T-helper 17 cell (primary cell): ENCODE results near the gene FRY. TPM values are rescaled to one million over a fixed set of nuclear protein-coding genes. Genes with fewer than 3 reads are reported as not detected.

Experiments used
- ATAC-seq: fragments of 150-1000 bp; cut with Tn5 transposase; 2 replicates; pipeline ENCODE4 v1.10.0; 2021; ENCODE audit warnings: mild to moderate bottlenecking, moderate library complexity
- DNase-seq, 3 donors: peaks; one replicate each; pipeline versions ENCODE4 v3.0.0 to v3.0.0-alpha.2; 2020 to 2021
- H3K9me3 ChIP-seq: one replicate; pipeline ENCODE4 v1.7.0; 2013; ENCODE audit warnings: low read length, mild to moderate bottlenecking; ENCODE audit not compliant: control insufficient read depth, poor library complexity, severe bottlenecking
- H3K27ac Mint-ChIP-seq: one replicate; pipeline ENCODE4 v1.8.0; 2022; ENCODE audit warnings: mild to moderate bottlenecking, moderate library complexity, mixed read lengths
- H3K27me3 Mint-ChIP-seq: one replicate; pipeline ENCODE4 v1.8.0; 2022; ENCODE audit warnings: mixed read lengths
- H3K36me3 Mint-ChIP-seq: one replicate; pipeline ENCODE4 v1.8.0; 2022; ENCODE audit warnings: low read depth, mixed read lengths
- H3K4me1 Mint-ChIP-seq: one replicate; pipeline ENCODE4 v1.8.0; 2022; ENCODE audit warnings: mild to moderate bottlenecking, mixed read lengths
- H3K4me3 Mint-ChIP-seq: one replicate; pipeline ENCODE4 v1.8.0; 2022; ENCODE audit warnings: mild to moderate bottlenecking, moderate library complexity, mixed read lengths
- total RNA-seq, 4 donors: library from RNA in 2 of 4; stranded (reverse) in 2 of 4; gene quantifications; one replicate each; pipeline ENCODE4 v1.2.3 and lab custom pipeline; 2022 to 2026

The FRY gene
- total RNA-seq, 2 donors from 2014 or later, result 46.3 to 68.8 TPM

DNA sequence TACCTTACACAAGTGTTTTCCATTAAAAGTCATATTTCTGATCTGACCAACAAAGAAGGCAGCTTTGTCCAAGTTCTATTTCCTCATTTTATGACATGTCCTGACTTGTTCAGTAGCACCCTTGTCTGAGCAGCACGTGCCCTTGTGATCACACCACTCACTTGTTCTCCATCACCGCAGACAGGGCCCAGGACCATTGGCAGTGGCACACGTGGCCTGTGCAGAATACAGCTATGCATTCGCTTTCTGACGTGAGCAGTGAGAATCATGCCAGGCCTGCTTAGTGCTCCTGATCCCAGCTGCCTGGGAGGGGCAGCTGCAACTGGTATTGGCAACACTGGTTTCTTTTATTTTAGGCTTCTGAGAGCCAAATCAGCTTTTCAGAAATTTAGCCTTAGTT lies 134.2 kb downstream of the FRY start:
- no peak for DNase-seq
- Mint-ChIP-seq H3K36me3 (peaks cover 11% of the 10 kb centered on the region), H3K27me3 (no peaks in the 10 kb centered on the region), H3K4me3 (no peak overlapping the region), H3K27ac (no peak overlapping the region), H3K4me1 (peaks cover 5% of the 10 kb centered on the region)
- H3K9me3 ChIP-seq, result no peaks in the 10 kb centered on the region
- ATAC-seq, result no peak

DNA sequence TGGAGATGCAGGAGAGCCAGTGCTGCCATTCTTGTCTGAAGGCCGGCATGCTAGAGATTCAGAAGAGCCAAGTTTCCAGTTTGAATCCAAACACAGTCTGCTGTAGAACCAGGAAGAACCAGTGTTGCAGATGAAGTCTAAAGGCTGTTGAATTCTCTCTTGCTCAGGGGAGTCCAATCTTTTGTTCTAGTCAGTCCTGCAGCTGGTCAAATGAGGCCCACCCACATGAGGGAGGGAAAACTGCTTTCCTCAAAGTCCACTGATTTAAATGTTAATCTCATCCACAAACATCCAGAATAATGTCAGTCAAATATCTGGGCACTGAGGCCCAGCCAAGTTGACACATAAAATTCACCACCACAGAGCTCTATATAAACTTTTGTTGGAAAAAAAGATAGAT lies 136.6 kb downstream of the FRY start:
- H3K27me3 Mint-ChIP-seq, result no peaks in the 10 kb centered on the region
- H3K36me3 Mint-ChIP-seq, result peaks cover 12% of the 10 kb centered on the region
- H3K9me3 ChIP-seq, result no peaks in the 10 kb centered on the region
- no peak for DNase-seq
- ATAC-seq, result no peak
- H3K27ac Mint-ChIP-seq, result no peak overlapping the region
- peaks cover 11% of the 10 kb centered on the region for H3K4me1 Mint-ChIP-seq
- H3K4me3 Mint-ChIP-seq, result no peak overlapping the region

DNA sequence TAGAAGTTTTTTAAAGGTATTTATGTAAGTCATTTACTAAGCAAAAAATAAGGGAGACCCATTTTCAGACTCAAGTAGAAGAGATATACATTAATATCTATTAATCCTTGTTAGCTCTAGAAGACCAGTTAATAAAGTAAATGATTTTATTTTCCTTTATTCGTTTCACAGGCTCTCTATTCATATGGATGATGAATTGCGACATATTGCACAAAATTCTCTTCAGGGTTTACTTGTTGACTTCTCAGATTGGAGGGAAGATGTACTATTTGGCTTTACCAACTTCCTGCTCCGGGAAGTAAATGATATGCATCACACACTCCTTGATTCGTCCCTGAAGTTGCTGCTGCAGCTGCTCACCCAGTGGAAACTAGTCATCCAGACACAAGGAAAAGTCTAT lies 139.3 kb downstream of the FRY start:
- H3K9me3 ChIP-seq, result no peaks in the 10 kb centered on the region
- ATAC-seq (no peak), DNase-seq (no peak)
- H3K27me3 Mint-ChIP-seq, result no peaks in the 10 kb centered on the region
- peaks cover 9% of the 10 kb centered on the region for H3K4me1 Mint-ChIP-seq
- H3K4me3 Mint-ChIP-seq, result no peak overlapping the region
- no peak overlapping the region for H3K27ac Mint-ChIP-seq
- H3K36me3 Mint-ChIP-seq, result peaks cover 9% of the 10 kb centered on the region

DNA sequence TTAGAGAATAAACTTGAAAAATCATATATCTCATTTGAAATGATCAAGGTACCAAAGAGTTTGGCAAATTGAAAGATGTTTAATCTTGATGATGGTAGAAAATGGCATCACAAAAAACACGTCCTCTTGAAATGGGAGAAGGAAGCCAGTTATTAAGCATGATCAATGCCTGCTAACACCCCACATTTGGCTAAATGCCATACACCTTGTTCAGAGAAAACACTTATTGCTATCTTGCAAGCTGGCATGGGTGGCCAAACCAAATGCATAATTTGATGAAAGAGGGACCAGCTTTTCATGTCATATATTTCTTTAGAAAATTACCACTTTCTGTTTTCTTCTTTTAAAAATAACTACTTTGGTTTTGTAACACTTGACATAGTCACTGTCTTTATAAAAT lies 142.3 kb downstream of the FRY start:
- H3K27me3 Mint-ChIP-seq, result no peaks in the 10 kb centered on the region
- no peak for ATAC-seq
- no peak overlapping the region for H3K4me3 Mint-ChIP-seq
- H3K36me3 Mint-ChIP-seq, result peaks cover 9% of the 10 kb centered on the region
- DNase-seq, result no peak
- peaks cover 9% of the 10 kb centered on the region for H3K4me1 Mint-ChIP-seq
- H3K27ac Mint-ChIP-seq, result no peak overlapping the region
- no peaks in the 10 kb centered on the region for H3K9me3 ChIP-seq

DNA sequence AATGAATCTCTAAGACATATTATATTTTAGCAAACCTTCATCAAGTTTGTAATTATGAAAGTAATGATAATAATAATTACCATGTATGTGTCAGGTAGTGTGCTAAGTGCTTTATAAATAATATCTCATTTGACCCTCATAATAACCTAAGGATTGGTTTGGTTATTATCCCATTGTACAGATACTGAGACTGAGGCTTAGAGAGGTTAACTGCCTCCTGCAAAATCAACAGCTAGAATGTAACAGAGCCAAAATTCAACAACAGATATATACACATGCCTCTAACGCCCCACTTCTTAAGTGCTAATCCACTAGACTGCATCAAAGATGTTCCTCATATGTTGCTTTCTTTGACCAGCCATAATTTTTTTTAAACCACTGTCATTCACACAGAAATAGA lies 142.8 kb downstream of the FRY start:
- ATAC-seq, result no peak
- DNase-seq, result no peak
- H3K27ac Mint-ChIP-seq, result no peak overlapping the region

DNA sequence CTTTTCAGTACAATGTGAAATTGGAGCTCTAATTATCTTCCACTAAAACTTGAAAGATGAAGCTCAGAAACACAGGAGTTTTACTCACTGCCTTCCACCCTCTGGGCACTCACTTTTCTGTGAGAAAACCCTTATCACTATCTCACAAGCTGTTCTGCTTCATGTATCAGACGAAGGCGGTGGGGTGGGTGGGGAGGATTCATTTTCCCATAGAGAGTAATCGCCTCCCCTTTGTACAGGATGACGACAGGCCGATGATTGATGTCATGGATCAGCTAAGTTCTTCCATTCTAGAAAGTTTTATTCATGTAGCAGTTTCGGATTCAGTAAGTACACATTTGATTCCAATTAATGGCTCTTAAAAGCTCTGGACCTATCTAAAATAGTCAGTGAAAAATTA lies 143.7 kb downstream of the FRY start:
- Mint-ChIP-seq H3K4me3 (no peak overlapping the region), H3K4me1 (peaks cover 9% of the 10 kb centered on the region), H3K27me3 (no peaks in the 10 kb centered on the region), H3K27ac (no peak overlapping the region), H3K36me3 (peaks cover 9% of the 10 kb centered on the region)
- no peak for DNase-seq
- H3K9me3 ChIP-seq, result no peaks in the 10 kb centered on the region
- no peak for ATAC-seq

More for the DNA sequence above, 142.8 kb downstream of the FRY start:
- Mint-ChIP-seq H3K36me3 (peaks cover 9% of the 10 kb centered on the region), H3K4me3 (no peak overlapping the region), H3K27me3 (no peaks in the 10 kb centered on the region), H3K4me1 (peaks cover 9% of the 10 kb centered on the region)
- no peaks in the 10 kb centered on the region for H3K9me3 ChIP-seq

DNA sequence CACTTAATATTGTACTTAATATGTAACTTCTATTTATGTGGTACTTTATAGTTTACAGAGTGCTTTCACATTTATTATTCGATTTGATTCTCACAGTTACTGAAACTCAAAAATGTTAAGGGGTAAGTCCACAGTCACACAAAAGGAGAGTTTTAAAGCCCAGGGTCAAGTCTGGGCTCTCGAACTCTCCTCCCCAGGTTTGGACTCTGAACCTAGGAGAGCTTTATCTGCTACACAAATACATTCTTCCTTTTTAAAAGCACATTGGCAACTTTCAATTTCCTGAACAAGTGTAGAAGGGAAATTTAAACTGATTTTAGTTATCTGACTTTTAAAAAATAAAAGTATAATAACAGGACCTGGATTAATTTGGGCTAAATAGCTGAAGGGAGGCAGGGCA lies 144.4 kb downstream of the FRY start:
- peaks cover 9% of the 10 kb centered on the region for H3K36me3 Mint-ChIP-seq
- peaks cover 9% of the 10 kb centered on the region for H3K4me1 Mint-ChIP-seq
- no peaks in the 10 kb centered on the region for H3K9me3 ChIP-seq
- H3K4me3 Mint-ChIP-seq, result no peak overlapping the region
- ATAC-seq (no peak), DNase-seq (no peak)
- H3K27ac Mint-ChIP-seq, result no peak overlapping the region
- no peaks in the 10 kb centered on the region for H3K27me3 Mint-ChIP-seq

DNA sequence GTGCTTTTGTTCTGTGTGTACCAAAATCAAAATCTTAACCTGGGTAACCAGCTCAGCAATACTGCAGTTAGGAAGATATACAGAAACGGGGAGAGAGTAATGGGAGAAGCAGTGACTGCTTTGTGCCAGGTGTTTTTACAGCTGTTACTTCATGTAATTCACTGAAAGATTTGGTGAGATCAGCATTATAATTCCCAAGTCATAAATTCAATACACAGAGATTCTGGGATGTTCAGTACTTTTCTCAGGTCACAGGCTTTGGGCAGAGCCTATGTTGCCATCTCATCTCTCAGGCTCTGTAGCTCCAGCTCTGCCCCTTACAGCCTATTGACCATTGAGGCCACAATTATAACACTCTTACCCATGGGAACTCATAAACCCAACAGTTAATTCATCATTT lies 145.1 kb downstream of the FRY start:
- no peak for ATAC-seq
- H3K9me3 ChIP-seq, result no peaks in the 10 kb centered on the region
- Mint-ChIP-seq H3K4me1 (peaks cover 7% of the 10 kb centered on the region), H3K27me3 (no peaks in the 10 kb centered on the region), H3K4me3 (no peak overlapping the region), H3K27ac (no peak overlapping the region), H3K36me3 (peaks cover 8% of the 10 kb centered on the region)
- DNase-seq, result no peak

DNA sequence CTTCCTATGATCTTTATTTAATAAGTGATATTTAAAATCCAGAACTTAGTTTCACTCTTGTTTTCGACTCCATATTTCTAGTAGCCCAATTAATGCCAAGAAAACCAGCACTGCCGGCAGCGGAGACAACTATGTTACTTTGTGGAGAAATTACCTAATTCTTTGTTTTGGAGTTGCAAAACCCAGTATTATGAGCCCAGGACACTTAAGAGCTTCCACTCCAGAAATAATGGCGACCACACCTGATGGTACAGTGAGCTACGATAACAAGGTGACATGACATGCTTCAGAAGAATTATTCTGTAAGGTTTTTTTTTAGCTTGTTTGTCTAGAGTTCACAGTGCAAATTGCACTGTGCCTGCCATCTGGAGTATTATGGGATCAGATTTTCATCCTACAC lies 147.2 kb downstream of the FRY start:
- Mint-ChIP-seq H3K27me3 (no peaks in the 10 kb centered on the region), H3K36me3 (peaks cover 3% of the 10 kb centered on the region), H3K27ac (no peak overlapping the region), H3K4me3 (no peak overlapping the region), H3K4me1 (no peaks in the 10 kb centered on the region)
- no peak for DNase-seq
- no peaks in the 10 kb centered on the region for H3K9me3 ChIP-seq
- ATAC-seq, result no peak

DNA sequence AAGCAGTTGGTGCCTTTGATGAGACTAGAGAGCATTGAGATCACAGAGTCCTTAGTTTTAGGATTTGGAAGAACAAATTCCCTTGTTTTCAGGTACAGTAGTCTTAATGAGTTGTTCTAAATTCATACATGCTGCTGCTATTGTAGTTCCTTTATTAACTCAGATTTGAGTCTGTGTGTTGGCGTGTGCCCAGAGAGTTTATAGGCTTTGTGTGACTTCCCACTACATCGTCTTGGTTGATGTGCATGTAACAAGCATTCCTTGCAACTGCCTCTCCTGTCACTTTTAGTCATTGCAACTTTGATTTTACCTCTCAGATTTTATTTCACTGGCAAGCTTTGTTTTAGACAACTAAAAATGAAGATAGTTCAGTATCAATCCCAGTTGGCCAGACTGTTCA lies 148.1 kb downstream of the FRY start:
- H3K27ac Mint-ChIP-seq, result no peak overlapping the region
- H3K27me3 Mint-ChIP-seq, result no peaks in the 10 kb centered on the region
- no peaks in the 10 kb centered on the region for H3K4me1 Mint-ChIP-seq
- ATAC-seq, result no peak
- peaks cover 3% of the 10 kb centered on the region for H3K36me3 Mint-ChIP-seq
- DNase-seq, result no peak
- no peak overlapping the region for H3K4me3 Mint-ChIP-seq
- no peaks in the 10 kb centered on the region for H3K9me3 ChIP-seq

DNA sequence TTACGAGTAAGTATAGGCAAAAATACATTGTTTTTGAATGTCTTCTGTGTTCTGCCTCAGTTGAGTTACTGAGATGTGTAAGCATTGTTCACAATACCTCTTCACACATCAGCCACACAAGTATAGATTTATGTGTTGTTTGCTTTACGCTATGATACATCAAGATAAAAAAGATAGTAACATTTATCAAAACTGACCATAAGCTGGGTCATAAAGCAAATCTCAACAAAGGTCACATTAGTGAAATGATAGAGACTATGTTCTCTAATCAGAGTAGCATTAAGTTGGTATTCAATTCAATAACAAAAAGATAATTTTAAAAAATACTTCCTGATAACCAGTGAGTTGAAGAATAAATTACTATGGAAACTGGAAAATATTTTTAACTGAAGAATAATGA lies 156.1 kb downstream of the FRY start:
- H3K27me3 Mint-ChIP-seq, result no peaks in the 10 kb centered on the region
- no peaks in the 10 kb centered on the region for H3K9me3 ChIP-seq
- DNase-seq (no peak), ATAC-seq (no peak)
- H3K27ac Mint-ChIP-seq, result no peak overlapping the region
- no peak overlapping the region for H3K4me3 Mint-ChIP-seq
- H3K36me3 Mint-ChIP-seq, result peaks cover 6% of the 10 kb centered on the region
- H3K4me1 Mint-ChIP-seq, result peaks cover 2% of the 10 kb centered on the region

DNA sequence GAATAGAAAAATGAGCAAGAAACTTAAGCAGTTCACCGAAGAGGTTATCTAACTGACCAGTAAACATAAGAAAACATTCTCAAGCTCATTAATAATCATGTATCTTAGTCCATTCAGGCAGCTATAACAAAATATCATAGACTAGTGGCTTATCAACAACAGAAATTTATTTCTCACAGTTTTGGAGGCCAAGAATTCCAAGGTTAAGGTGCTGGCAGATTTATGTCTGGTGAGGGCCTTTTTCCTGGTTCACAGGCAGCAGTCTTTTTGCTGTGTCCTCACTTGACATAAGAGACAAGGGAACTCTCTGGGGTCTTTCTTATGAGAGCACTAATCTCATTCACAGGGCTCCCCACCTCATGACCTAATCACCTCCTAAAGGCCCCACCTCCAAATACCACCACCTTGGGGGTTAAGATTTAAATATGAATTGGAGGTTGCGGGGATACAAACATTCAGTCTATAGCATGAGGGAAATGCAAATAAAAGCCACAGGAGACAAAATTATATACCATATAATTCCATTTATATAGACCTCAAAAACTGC lies 160.0 kb downstream of the FRY start:
- peaks cover 2% of the 10 kb centered on the region for H3K4me1 Mint-ChIP-seq
- no peak overlapping the region for H3K27ac Mint-ChIP-seq
- no peak overlapping the region for H3K4me3 Mint-ChIP-seq

DNA sequence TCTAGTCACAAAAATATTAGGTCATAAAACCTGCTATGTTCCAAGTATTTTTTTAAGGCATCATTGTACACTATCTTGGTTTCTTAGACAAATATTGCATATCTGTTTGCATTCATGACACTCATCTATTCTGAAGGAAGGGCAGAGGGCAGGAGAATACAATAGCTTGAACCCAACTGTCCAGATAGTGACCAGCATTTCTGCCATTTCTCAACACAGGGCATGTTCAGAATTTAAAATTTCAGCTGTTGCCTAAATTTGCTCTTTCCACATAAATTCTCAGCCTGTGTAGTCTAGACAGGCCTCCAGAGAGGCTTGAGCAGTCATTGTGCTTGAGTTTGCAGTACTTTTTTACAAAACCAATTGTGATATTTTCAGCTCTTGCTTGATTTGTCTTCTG lies 164.1 kb downstream of the FRY start:
- H3K36me3 Mint-ChIP-seq, result peaks cover 2% of the 10 kb centered on the region
- no peak for ATAC-seq
- H3K27ac Mint-ChIP-seq, result no peak overlapping the region

More for the DNA sequence above, 160.0 kb downstream of the FRY start:
- Mint-ChIP-seq H3K27me3 (no peaks in the 10 kb centered on the region), H3K36me3 (peaks cover 6% of the 10 kb centered on the region)
- DNase-seq (no peak), ATAC-seq (no peak)
- no peaks in the 10 kb centered on the region for H3K9me3 ChIP-seq

DNA sequence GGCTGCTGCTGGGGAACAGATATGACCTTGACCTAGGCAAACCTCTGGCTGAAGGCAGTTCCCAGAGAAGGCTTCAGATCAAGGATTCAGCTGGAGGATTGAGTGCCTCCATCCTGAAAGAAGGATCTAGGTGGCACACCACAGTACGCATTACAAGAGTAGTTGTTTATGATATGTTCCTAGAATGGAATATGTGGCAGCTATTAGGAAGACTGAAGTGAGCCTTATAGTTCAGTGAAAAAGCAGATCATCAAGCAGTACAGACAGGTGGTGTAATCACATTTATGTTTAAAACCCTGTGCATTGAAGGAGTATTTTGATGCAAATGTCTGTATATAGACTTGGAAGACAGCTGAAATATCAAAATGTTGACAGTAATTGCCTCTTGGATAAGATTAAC lies 167.6 kb downstream of the FRY start:
- ATAC-seq, result no peak
- no peak overlapping the region for H3K27ac Mint-ChIP-seq

More for the DNA sequence above, 164.1 kb downstream of the FRY start:
- no peak overlapping the region for H3K4me3 Mint-ChIP-seq
- peaks cover 1% of the 10 kb centered on the region for H3K4me1 Mint-ChIP-seq
- H3K9me3 ChIP-seq, result no peaks in the 10 kb centered on the region
- H3K27me3 Mint-ChIP-seq, result no peaks in the 10 kb centered on the region
- DNase-seq, result no peak

More for the DNA sequence above, 167.6 kb downstream of the FRY start:
- H3K27me3 Mint-ChIP-seq, result no peaks in the 10 kb centered on the region
- peaks cover 3% of the 10 kb centered on the region for H3K4me1 Mint-ChIP-seq
- H3K4me3 Mint-ChIP-seq, result no peak overlapping the region
- DNase-seq, result no peak
- H3K9me3 ChIP-seq, result no peaks in the 10 kb centered on the region
- H3K36me3 Mint-ChIP-seq, result peaks cover 5% of the 10 kb centered on the region
